ENCODE data around the gene CTRB1.
"Not testable (repeated sequence)": the region's sequence is repeated elsewhere in the genome, so short reads cannot be mapped to it uniquely, and the experiment has no call there.

CTRB1 gene

GRCh38 chr16:75237398-75238131 lies 18.8 kb downstream of the CTRB1 start:
- DNase-seq (ENCODE audit: low read depth, low spot score) = no peak

GRCh38 chr16:75238132-75238852 lies 19.5 kb downstream of the CTRB1 start:
- H3K4me3 ChIP-seq (ENCODE audit: low read length) = no peak overlapping the region
- DNase-seq (ENCODE audit: low read depth, low spot score) = no peak

More at GRCh38 chr16:75237398-75238131, 18.8 kb downstream of the CTRB1 start:
- no peak overlapping the region for H3K4me3 ChIP-seq (ENCODE audit: low read length)

- no peak overlapping the region for H3K4me3 ChIP-seq (ENCODE audit: low read length)
- no peak for DNase-seq (ENCODE audit: low read depth, low spot score)
Measured at GRCh38 chr16:75238853-75239541, 20.2 kb downstream of the CTRB1 start.

DNA sequence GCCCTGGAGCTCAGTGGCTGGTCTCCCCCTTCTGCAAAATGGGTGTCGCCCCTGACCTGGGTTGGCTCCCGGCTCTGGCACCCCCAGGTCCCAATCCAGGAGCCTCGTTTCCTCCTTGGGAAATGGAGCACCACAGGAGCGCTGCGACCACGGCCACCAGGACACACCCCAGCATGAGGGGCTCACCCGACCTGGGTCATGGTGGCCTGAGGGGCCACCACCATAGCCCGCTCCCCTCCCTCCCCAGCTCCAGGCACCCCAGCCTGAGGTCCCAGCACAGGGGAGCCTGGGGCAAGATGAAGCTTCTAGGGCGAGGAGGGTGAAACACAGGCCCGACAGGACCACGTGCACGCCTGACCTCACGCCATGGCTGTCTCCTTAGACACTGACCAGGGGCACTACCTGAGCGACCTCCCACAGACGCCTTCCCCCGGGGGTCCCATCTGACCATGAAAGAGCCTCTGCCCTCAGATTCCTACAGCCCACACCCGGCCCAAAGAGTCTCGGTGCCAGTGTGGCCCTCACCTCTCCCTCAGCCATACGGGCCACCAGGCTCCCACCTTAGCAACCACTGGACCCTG lies 20.8 kb downstream of the CTRB1 start:
- H3K4me3 ChIP-seq (ENCODE audit: low read length) = no peak overlapping the region
- no peak for DNase-seq (ENCODE audit: low read depth, low spot score)

DNA sequence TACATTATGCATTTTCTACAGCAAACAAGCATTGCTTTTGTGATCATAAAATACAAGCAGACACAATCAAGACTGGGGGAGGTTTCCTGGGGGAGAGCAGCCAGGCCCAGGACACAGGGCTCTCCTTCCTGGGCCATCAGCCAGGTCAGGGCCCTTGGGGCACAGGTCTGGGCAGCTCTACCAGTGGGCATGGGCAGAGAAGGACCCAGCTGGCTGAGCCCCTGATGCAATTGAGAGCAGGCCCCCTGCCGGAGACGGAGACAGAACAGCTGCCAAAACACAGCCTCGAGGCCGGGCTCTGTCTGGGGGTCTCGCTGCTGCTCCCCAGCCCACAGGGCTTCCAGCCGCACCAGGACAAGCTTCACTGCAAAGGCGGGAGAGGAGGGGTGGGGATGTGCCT lies 21.8 kb downstream of the CTRB1 start:
- H3K4me3 ChIP-seq (ENCODE audit: low read length); DNase-seq (ENCODE audit: low read depth, low spot score): not testable (repeated sequence)

- H3K4me3 ChIP-seq (ENCODE audit: low read length) = no peak overlapping the region
- DNase-seq (ENCODE audit: low read depth, low spot score) = no peak
Measured at GRCh38 chr16:75241412-75241811, 22.6 kb downstream of the CTRB1 start.

- DNase-seq (ENCODE audit: low read depth, low spot score) = no peak
- no peak overlapping the region for H3K4me3 ChIP-seq (ENCODE audit: low read length)
Measured at GRCh38 chr16:75241955-75242354, 23.2 kb downstream of the CTRB1 start.

GRCh38 chr16:75242436-75243078 lies 23.8 kb downstream of the CTRB1 start:
- not testable (repeated sequence) for H3K4me3 ChIP-seq (ENCODE audit: low read length); DNase-seq (ENCODE audit: low read depth, low spot score)

GRCh38 chr16:75243667-75244224 lies 25.0 kb downstream of the CTRB1 start:
- DNase-seq (ENCODE audit: low read depth, low spot score) = no peak
- H3K4me3 ChIP-seq (ENCODE audit: low read length) = no peak overlapping the region

DNA sequence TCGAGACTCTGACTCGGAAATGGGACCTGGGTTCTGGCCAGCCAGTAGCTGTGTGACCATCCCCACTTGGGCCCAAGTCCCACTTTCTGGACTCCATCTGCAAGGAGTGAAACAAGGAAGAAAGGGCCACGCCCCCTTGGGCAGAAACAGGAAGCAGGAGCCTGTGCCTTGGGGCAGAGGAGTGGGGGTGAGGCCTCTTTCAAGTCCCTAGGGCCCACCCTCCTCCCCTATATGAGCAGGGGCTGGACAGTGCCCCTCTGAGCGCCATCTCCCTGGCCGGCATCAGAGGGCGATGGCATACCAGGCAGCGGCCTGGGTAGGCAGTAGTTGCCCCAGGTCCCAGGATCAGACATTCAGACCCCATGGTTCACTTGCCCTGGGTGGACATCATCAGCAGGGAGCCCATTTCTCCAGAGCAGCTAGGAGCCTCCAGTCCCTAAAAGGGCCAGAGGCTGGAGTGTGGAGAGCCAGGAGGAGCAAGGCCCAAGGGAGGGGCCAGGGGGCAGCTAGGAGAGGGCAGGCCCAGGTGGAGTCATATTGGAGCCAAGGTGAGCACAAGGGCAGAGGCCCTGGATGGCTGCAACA lies 25.5 kb downstream of the CTRB1 start:
- no peak for DNase-seq (ENCODE audit: low read depth, low spot score)

DNA sequence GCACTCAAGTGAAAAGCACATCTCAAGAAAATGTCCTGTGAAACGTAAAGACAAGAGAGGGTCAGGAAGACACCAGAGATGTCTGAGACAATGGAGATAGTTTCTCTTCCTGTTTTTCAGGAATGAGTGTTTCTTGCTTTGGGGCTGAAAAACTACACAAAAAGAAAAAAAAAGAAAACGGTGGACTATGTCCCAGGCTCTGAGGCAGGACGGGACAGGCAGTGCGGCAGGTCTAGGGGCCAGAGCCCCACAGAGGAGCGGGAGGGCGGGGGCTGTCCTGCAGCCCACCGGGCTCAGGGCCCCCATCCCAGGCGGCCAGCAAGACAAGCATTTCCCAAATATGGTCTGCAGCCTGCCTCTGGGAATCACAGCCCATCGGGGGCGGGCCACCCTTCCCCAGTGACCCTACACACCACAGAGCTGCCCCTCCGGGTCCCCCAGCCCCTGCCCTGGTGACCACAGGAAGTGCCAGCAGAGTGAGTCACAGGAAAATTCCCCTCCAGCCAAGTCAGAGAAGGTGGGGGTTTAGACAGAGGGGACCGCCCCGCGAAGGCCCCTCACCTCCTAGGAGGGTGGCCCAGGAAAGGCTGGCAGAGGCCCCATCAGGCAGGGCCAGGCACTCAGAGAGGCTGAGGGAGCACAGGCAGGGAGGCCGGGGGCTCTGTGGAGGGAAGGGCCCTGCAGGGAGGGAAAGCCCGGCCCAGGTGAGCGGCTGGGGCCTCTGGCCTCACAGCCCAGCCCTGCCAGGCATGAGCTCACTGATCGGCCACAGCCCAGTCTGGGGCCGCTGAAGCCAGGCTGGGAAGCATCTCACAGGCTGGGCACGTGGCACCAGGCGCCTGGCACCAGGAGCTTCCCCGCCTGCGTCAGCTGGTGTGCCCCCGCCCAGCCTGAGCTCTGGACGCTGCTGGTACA lies 26.3 kb downstream of the CTRB1 start:
- no peak for DNase-seq (ENCODE audit: low read depth, low spot score)

More for the DNA sequence above, 25.5 kb downstream of the CTRB1 start:
- H3K4me3 ChIP-seq (ENCODE audit: low read length) = no peak overlapping the region

DNA sequence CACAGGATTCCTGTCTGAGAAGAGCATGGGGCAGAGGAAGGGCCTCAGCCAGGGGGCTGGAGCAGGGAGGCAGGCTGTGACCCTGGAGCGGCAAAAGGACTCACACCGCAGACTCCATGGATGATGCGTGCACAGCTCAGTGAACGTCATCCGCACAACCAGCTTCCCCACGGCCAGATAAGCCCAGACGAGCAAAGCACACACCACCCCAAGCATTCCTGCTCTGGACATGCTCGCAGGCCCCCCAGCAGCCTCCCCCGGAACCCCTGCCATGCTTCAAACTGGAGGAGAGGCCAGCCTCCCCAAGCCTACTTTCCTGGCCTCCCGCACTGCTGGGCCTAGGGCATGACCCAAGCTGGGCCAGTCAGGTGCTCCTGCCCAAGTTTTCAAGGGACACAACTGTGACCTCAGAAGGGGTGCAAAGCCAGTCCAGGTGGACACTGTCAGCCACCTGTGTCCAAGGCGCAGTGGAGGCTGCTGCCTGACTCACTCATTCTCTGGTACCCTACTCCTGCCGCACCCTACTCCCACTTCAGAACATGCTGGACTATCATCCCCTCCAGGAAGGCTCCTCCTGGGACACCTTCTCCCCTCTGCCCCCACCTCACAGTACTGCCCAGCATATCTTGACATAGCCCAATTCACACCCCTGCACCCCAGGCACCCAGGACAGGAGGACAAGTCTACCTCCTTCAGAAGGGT lies 27.9 kb downstream of the CTRB1 start:
- no peak for DNase-seq (ENCODE audit: low read depth, low spot score)
- no peak overlapping the region for H3K4me3 ChIP-seq (ENCODE audit: low read length)

More for the DNA sequence above, 26.3 kb downstream of the CTRB1 start:
- no peak overlapping the region for H3K4me3 ChIP-seq (ENCODE audit: low read length)

- H3K4me3 ChIP-seq (ENCODE audit: low read length) = no peak overlapping the region
- DNase-seq (ENCODE audit: low read depth, low spot score) = no peak
Measured at GRCh38 chr16:75247249-75247648, 28.5 kb downstream of the CTRB1 start.

- no peak for DNase-seq (ENCODE audit: low read depth, low spot score)
- no peak overlapping the region for H3K4me3 ChIP-seq (ENCODE audit: low read length)
Measured at GRCh38 chr16:75248142-75248535, 29.4 kb downstream of the CTRB1 start.

DNA sequence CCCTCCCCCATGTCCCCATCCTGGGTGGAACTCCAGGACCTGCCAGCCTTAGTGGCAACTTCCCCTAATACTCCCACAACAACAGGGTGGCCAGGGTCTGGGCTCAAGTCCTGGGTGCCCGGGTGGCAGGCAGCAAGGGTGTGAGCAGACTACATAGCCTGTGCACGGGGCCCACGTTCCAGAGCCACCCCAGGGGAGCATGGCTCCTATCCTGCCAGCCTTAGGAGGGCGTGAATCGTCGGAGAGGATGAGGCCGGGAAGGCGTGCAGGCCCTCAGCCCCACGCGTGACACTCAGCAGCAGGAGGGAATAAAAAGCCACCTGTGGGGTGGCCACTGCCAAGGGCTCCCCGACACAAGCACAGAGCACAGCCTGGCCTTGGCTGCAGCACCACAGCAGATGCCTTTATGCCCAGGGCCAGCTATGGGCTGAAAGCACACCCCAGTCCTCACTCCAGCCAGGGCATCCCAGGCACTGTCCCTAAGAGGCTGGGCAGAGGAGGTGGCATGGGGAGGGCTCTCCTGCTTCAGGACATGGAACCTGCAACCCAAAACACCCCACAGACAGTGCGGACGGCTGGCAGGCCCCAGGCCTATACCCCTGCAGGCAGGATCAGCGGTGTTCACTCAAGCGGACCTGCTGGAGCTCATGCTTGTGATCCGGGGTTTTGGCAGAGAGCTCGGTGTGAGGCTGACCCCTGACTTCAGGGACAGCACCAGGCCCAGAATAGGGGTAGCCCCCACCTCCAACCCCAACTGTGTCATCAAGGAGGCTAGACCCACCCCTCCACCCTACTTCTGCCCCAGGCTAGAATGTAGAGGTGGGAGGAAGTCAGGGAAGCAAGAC lies 30.0 kb downstream of the CTRB1 start:
- no peak overlapping the region for H3K4me3 ChIP-seq (ENCODE audit: low read length)
- DNase-seq (ENCODE audit: low read depth, low spot score) = no peak

DNA sequence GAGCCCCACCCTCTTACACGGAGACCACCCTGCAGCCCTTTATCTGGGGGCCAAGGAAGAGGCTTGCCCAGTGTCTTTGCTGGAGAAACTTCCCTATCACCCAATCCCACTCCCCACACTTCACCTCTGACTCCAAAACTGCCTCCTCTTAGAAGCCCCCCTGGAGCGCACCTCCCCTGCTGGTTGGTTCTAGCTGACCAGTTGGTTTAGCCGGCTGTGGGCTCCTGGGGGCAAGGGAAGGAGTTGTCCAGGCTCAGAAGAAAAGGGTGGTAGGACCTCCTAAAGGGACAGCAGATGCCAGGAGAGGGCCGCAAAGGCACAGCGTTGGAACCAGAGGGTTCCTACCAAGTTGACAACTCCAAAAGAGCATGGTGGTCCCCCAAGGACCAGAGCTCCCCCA lies 30.7 kb downstream of the CTRB1 start:
- DNase-seq (ENCODE audit: low read depth, low spot score) = no peak
- no peak overlapping the region for H3K4me3 ChIP-seq (ENCODE audit: low read length)
